BLaER1 treated with 17β-estradiol and CSF1 and Interleukin-3, amounts not matched to agents 10 nM and 100 nM (cell line): ENCODE measurements around the gene DHRS1.
"Not testable (repeated sequence)": the region's sequence is repeated elsewhere in the genome, so short reads cannot be mapped to it uniquely, and the experiment has no call there.

Experiments
- H3K27ac ChIP-seq, 11 experiments: shearing (Covaris generic); formaldehyde crosslinking; 2 replicates each; pipeline ENCODE4 v1.8.1; 2022
- H3K27me3 ChIP-seq, 11 experiments: shearing (Covaris generic); formaldehyde crosslinking; 2 replicates each; pipeline ENCODE4 v1.8.1; 2022
- H3K36me3 ChIP-seq, 11 experiments: shearing (Covaris generic); formaldehyde crosslinking; 2 replicates each; pipeline ENCODE4 v1.8.1; 2022
- H3K4me1 ChIP-seq, 10 experiments: shearing (Covaris generic); formaldehyde crosslinking; 2 replicates each; pipeline ENCODE4 v1.8.1; 2022
- H3K4me2 ChIP-seq, 11 experiments: shearing (Covaris generic); formaldehyde crosslinking; 2 replicates each; pipeline ENCODE4 v1.8.1; 2022
- H3K4me3 ChIP-seq, 10 experiments: shearing (Covaris generic); formaldehyde crosslinking; 2 replicates each; pipeline ENCODE4 v1.8.1; 2022
- H3K9ac ChIP-seq, 11 experiments: shearing (Covaris generic); formaldehyde crosslinking; 2 replicates each; pipeline ENCODE4 v1.8.1; 2022
- H3K9me3 ChIP-seq, 11 experiments: shearing (Covaris generic); formaldehyde crosslinking; replicated peaks in 1 of 11; 2 replicates each; pipeline ENCODE4 v1.8.1; 2022
- H4K20me1 ChIP-seq, 11 experiments: shearing (Covaris generic); formaldehyde crosslinking; 2 replicates each; pipeline ENCODE4 v1.8.1; 2022
- Cebpa-rat ChIP-seq, 11 experiments: shearing (Covaris generic); IDR thresholded peaks; 2 replicates each; pipeline ENCODE4 v1.8.1; 2022

The DHRS1 gene

GRCh38 chr14:24330973-24331674, 31.5 kb upstream of the DHRS1 start:
- peak overlapping the region in 10 of 11 experiments; percentile 75 to 96 (median 92); a peak in 19 of 22 replicates for H3K4me2 ChIP-seq

GRCh38 chr14:24329736-24330135, 30.2 kb upstream of the DHRS1 start:
- peak overlapping the region in 6 of 11 experiments; percentile 20 to 60 (median 40); a peak in 8 of 22 replicates for H3K27ac ChIP-seq
- TF ChIP-seq Cebpa-rat (IDR thresholded peaks at IDR 0.05), result no peak
- peak overlapping the region in 3 of 11 experiments; percentile 15 to 46 (median 38); a peak in 2 of 22 replicates for H3K9ac ChIP-seq
- peak overlapping the region; percentile 53 to 94 (median 80); a peak in 21 of 22 replicates for H3K4me2 ChIP-seq
- peaks cover 25 to 39% (median 32%) of the 10 kb centered on the region in 11 experiments for H3K27me3 ChIP-seq
- H3K9me3 ChIP-seq, result no peaks in the 10 kb centered on the region
- peaks cover 0 to 20% (median 10%) of the 10 kb centered on the region in 11 experiments; a peak in 10 of 22 replicates for H4K20me1 ChIP-seq
- no peaks in the 10 kb centered on the region for H3K36me3 ChIP-seq
- no peak overlapping the region for H3K4me3 ChIP-seq
- H3K4me1 ChIP-seq, result peaks cover 80 to 97% (median 89%) of the 10 kb centered on the region in 10 experiments

More at GRCh38 chr14:24330973-24331674, 31.5 kb upstream of the DHRS1 start:
- H3K27me3 ChIP-seq, result peaks cover 39 to 53% (median 45%) of the 10 kb centered on the region in 11 experiments
- TF ChIP-seq Cebpa-rat (IDR thresholded peaks at IDR 0.05), result no peak
- H3K27ac ChIP-seq, result no peak overlapping the region
- no peak overlapping the region for H3K4me3 ChIP-seq
- H3K9me3 ChIP-seq, result no peaks in the 10 kb centered on the region
- no peak overlapping the region for H3K9ac ChIP-seq
- H3K36me3 ChIP-seq, result no peaks in the 10 kb centered on the region
- H4K20me1 ChIP-seq, result peaks cover 0 to 31% (median 11%) of the 10 kb centered on the region in 11 experiments; a peak in 10 of 22 replicates
- peaks cover 83 to 97% (median 89%) of the 10 kb centered on the region in 10 experiments for H3K4me1 ChIP-seq

GRCh38 chr14:24329073-24329663, 29.6 kb upstream of the DHRS1 start:
- peak overlapping the region in 8 of 11 experiments; percentile 10 to 46 (median 30); a peak in 7 of 22 replicates for H3K9ac ChIP-seq
- peaks cover 20 to 34% (median 26%) of the 10 kb centered on the region in 11 experiments for H3K27me3 ChIP-seq
- peaks cover 75 to 94% (median 88%) of the 10 kb centered on the region in 10 experiments for H3K4me1 ChIP-seq
- H4K20me1 ChIP-seq, result peaks cover 0 to 14% (median 5%) of the 10 kb centered on the region in 11 experiments; a peak in 9 of 22 replicates
- H3K27ac ChIP-seq, result peak overlapping the region in 8 of 11 experiments; percentile 20 to 60 (median 32); a peak in 11 of 22 replicates
- no peaks in the 10 kb centered on the region for H3K36me3 ChIP-seq
- TF ChIP-seq Cebpa-rat (IDR thresholded peaks at IDR 0.05), result no peak
- H3K4me3 ChIP-seq, result peak overlapping the region in 1 of 10 experiments; percentile 23; a peak in 1 of 20 replicates
- H3K4me2 ChIP-seq, result peak overlapping the region; percentile 53 to 94 (median 80)
- no peaks in the 10 kb centered on the region for H3K9me3 ChIP-seq

GRCh38 chr14:24327914-24328313, 28.3 kb upstream of the DHRS1 start:
- H3K4me3 ChIP-seq, H3K9me3 ChIP-seq, H4K20me1 ChIP-seq, H3K36me3 ChIP-seq: not testable (repeated sequence)
- peak overlapping the region in 3 of 11 experiments; percentile 27 to 60 (median 27); a peak in 3 of 22 replicates for H3K9ac ChIP-seq
- H3K4me1 ChIP-seq, result peaks cover 67 to 94% (median 80%) of the 10 kb centered on the region in 10 experiments
- peaks cover 7 to 21% (median 13%) of the 10 kb centered on the region in 11 experiments for H3K27me3 ChIP-seq
- H3K4me2 ChIP-seq, result peak overlapping the region; percentile 69 to 94 (median 91); a peak in 21 of 22 replicates
- peak overlapping the region in 9 of 11 experiments; percentile 38 to 74 (median 58); a peak in 15 of 22 replicates for H3K27ac ChIP-seq

GRCh38 chr14:24327303-24327702, 27.7 kb upstream of the DHRS1 start:
- TF ChIP-seq Cebpa-rat (IDR thresholded peaks at IDR 0.05), result no peak
- Histone ChIP-seq H3K9me3 (no peaks in the 10 kb centered on the region), H3K4me2 (peak overlapping the region; percentile 69 to 94 (median 91)), H4K20me1 (peaks cover 0 to under 1% (median 0%) of the 10 kb centered on the region in 11 experiments; a peak in 2 of 22 replicates), H3K27ac (peak overlapping the region in 10 of 11 experiments; percentile 15 to 74 (median 58); a peak in 19 of 22 replicates), H3K4me3 (peak overlapping the region in 5 of 10 experiments; percentile 3 to 38 (median 24); a peak in 5 of 20 replicates), H3K27me3 (peaks cover 1 to 15% (median 7%) of the 10 kb centered on the region in 11 experiments), H3K9ac (peak overlapping the region in 9 of 11 experiments; percentile 2 to 60 (median 27); a peak in 13 of 22 replicates), H3K36me3 (no peaks in the 10 kb centered on the region), H3K4me1 (peaks cover 66 to 94% (median 80%) of the 10 kb centered on the region in 10 experiments)

- TF ChIP-seq Cebpa-rat (IDR thresholded peaks at IDR 0.05), result no peak
Measured at GRCh38 chr14:24325963-24326362, 26.4 kb upstream of the DHRS1 start.

GRCh38 chr14:24325041-24325530, 25.5 kb upstream of the DHRS1 start:
- Histone ChIP-seq H3K4me2 (peak overlapping the region; percentile 69 to 94 (median 91); a peak in 19 of 22 replicates), H4K20me1 (no peaks in the 10 kb centered on the region), H3K9ac (no peak overlapping the region), H3K27ac (peak overlapping the region in 1 of 11 experiments; percentile 43; a peak in 1 of 22 replicates), H3K4me1 (peaks cover 54 to 81% (median 67%) of the 10 kb centered on the region in 10 experiments), H3K27me3 (no peaks in the 10 kb centered on the region), H3K4me3 (no peak overlapping the region), H3K36me3 (no peaks in the 10 kb centered on the region), H3K9me3 (no peaks in the 10 kb centered on the region)
- no peak for TF ChIP-seq Cebpa-rat (IDR thresholded peaks at IDR 0.05)

More at GRCh38 chr14:24325963-24326362, 26.4 kb upstream of the DHRS1 start:
- Histone ChIP-seq H3K4me2 (peak overlapping the region; percentile 69 to 94 (median 91)), H3K4me3 (no peak overlapping the region), H3K9ac (peak overlapping the region in 1 of 11 experiments; percentile 21; a peak in 2 of 22 replicates), H3K9me3 (no peaks in the 10 kb centered on the region), H3K4me1 (peaks cover 54 to 89% (median 69%) of the 10 kb centered on the region in 10 experiments), H4K20me1 (no peaks in the 10 kb centered on the region), H3K27me3 (peaks cover 0 to 2% (median 0%) of the 10 kb centered on the region in 11 experiments; a peak in 3 of 22 replicates), H3K27ac (peak overlapping the region in 6 of 11 experiments; percentile 26 to 43 (median 32); a peak in 8 of 22 replicates), H3K36me3 (no peaks in the 10 kb centered on the region)

GRCh38 chr14:24324024-24324423, 24.4 kb upstream of the DHRS1 start:
- H3K9ac ChIP-seq, result no peak overlapping the region
- no peaks in the 10 kb centered on the region for H4K20me1 ChIP-seq
- H3K4me1 ChIP-seq, result peaks cover 45 to 72% (median 57%) of the 10 kb centered on the region in 10 experiments
- H3K36me3 ChIP-seq, result no peaks in the 10 kb centered on the region
- H3K9me3 ChIP-seq, result no peaks in the 10 kb centered on the region
- peak overlapping the region in 3 of 11 experiments; percentile 80 to 91 (median 84); a peak in 1 of 22 replicates for H3K4me2 ChIP-seq
- no peak overlapping the region for H3K27ac ChIP-seq
- H3K27me3 ChIP-seq, result no peaks in the 10 kb centered on the region
- no peak overlapping the region for H3K4me3 ChIP-seq
- TF ChIP-seq Cebpa-rat (IDR thresholded peaks at IDR 0.05), result no peak
